Endodermal cell (in vitro differentiated cells): ENCODE results near the gene TIMP2. TPM values are rescaled to one million over a fixed set of nuclear protein-coding genes. Genes with fewer than 3 reads are reported as not detected.

Experiments
- DNase-seq: peaks from one replicate; pipeline ENCODE4 v3.0.0-alpha.2; 2017
- H3K27ac ChIP-seq: 2 replicates; pipeline ENCODE4 v1.5.1; 2013; ENCODE audit warnings: mild to moderate bottlenecking, low read depth, low read length, moderate library complexity
- H3K27me3 ChIP-seq: 2 replicates; pipeline ENCODE4 v1.6.1; 2013; ENCODE audit warnings: mild to moderate bottlenecking, low read length, moderate library complexity; ENCODE audit not compliant: insufficient read depth, control insufficient read depth, poor library complexity, severe bottlenecking
- H3K36me3 ChIP-seq: 2 replicates; pipeline ENCODE4 v1.7.0; 2013; ENCODE audit warnings: mild to moderate bottlenecking, low read length, moderate library complexity; ENCODE audit not compliant: control insufficient read depth, insufficient read depth
- H3K4me1 ChIP-seq: one replicate; pipeline ENCODE4 v1.7.0; 2013; ENCODE audit warnings: low read length; ENCODE audit not compliant: control insufficient read depth, insufficient read depth
- H3K4me3 ChIP-seq: 2 replicates; pipeline ENCODE4 v1.5.1; 2013; ENCODE audit warnings: mild to moderate bottlenecking, low read length, moderate library complexity
- H3K9ac ChIP-seq: 2 replicates; pipeline ENCODE4 v1.6.1; 2013; ENCODE audit warnings: mild to moderate bottlenecking, low read length, moderate library complexity; ENCODE audit not compliant: poor library complexity, severe bottlenecking; ENCODE audit errors: extremely low read depth
- H3K9me3 ChIP-seq: 2 replicates; pipeline ENCODE4 v1.6.1; 2013; ENCODE audit warnings: mild to moderate bottlenecking, low read length, moderate library complexity; ENCODE audit not compliant: control insufficient read depth
- H3K27ac Mint-ChIP-seq: 2 replicates; pipeline ENCODE4 v1.8.0; 2020; ENCODE audit warnings: mixed read lengths
- H3K27me3 Mint-ChIP-seq: 2 replicates; pipeline ENCODE4 v1.8.0; 2021; ENCODE audit warnings: mild to moderate bottlenecking, mixed read lengths; ENCODE audit not compliant: insufficient read depth
- H3K36me3 Mint-ChIP-seq: 2 replicates; pipeline ENCODE4 v1.8.0; 2020; ENCODE audit warnings: low read depth, mixed read lengths
- H3K4me1 Mint-ChIP-seq: 2 replicates; pipeline ENCODE4 v1.8.0; 2020; ENCODE audit warnings: mixed read lengths
- H3K4me3 Mint-ChIP-seq: 2 replicates; pipeline ENCODE4 v1.8.0; 2020; ENCODE audit warnings: mild to moderate bottlenecking, moderate library complexity, mixed read lengths
- H3K9me3 Mint-ChIP-seq: 2 replicates; pipeline ENCODE4 v1.8.0; 2020; ENCODE audit warnings: mild to moderate bottlenecking, mixed read lengths
- CTCF ChIP-seq: fragments of 200-600 bp; sonication (generic); conservative IDR thresholded peaks from 2 replicates; pipeline ENCODE4 v1.5.0; 2021; ENCODE audit warnings: antibody characterized with exemption, mild to moderate bottlenecking
- whole genome bisulfite sequencing, 2 experiments: methylation state at CpG; one replicate each; pipeline versions ENCODE4 v1.1.5 to v1.1.7; 2013; ENCODE audit warnings: missing lambda C conversion rate in 2 of 2, mixed read lengths in 1 of 2; ENCODE audit not compliant: insufficient coverage in 1 of 2, insufficient read length in 1 of 2; 5-methylcytosine and 5-hydroxymethylcytosine counted together
- total RNA-seq, 2 donors: library from RNA; stranded (reverse); fragmentation: NEBNext Ultra II Directional in 1 of 2; extraction: Animal tissue kit (Norgen Biotek cat#: 25700) in 1 of 2; gene quantifications; 2 replicates in 1 of 2; 3 replicates in 1 of 2; pipeline ENCODE4 v1.2.1, GENCODE V29; 2021

Gene TIMP2
- total RNA-seq, 2 donors from 2014 or later = 36.9 to 42.7 TPM

- DNase-seq = no peak
- WGBS, 2 experiments = 92 to 97% methylated on average over 16 to 34 of the region's 34 CpGs
- H3K4me3 ChIP-seq = no peak overlapping the region
- no peak overlapping the region for H3K4me3 Mint-ChIP-seq
- H3K4me1 ChIP-seq = no peaks in the 10 kb centered on the region
- no peaks in the 10 kb centered on the region for H3K9me3 Mint-ChIP-seq
- H3K9me3 ChIP-seq = no peaks in the 10 kb centered on the region
- TF ChIP-seq CTCF = no peak
- H3K36me3 ChIP-seq = no peaks in the 10 kb centered on the region
- H3K27ac Mint-ChIP-seq = peak overlapping the region; percentile 80
- peaks cover 5% of the 10 kb centered on the region for H3K4me1 Mint-ChIP-seq
- H3K36me3 Mint-ChIP-seq = peaks cover 8% of the 10 kb centered on the region
- H3K27me3 ChIP-seq = no peaks in the 10 kb centered on the region
- no peak overlapping the region for H3K27ac ChIP-seq
- no peak overlapping the region for H3K9ac ChIP-seq
- H3K27me3 Mint-ChIP-seq = no peaks in the 10 kb centered on the region
These were observed 28.1 kb downstream of the TIMP2 start for GRCh38 chr17:78896834-78897663.

- Histone ChIP-seq H3K4me3 (no peak overlapping the region), H3K9ac (no peak overlapping the region), H3K36me3 (no peaks in the 10 kb centered on the region), H3K27ac (no peak overlapping the region), H3K27me3 (no peaks in the 10 kb centered on the region), H3K4me1 (no peaks in the 10 kb centered on the region), H3K9me3 (no peaks in the 10 kb centered on the region)
- peaks cover 5% of the 10 kb centered on the region for H3K4me1 Mint-ChIP-seq
- DNase-seq = no peak
- H3K4me3 Mint-ChIP-seq = no peak overlapping the region
- TF ChIP-seq CTCF = no peak
- H3K27ac Mint-ChIP-seq = peak overlapping the region; percentile 80
- H3K9me3 Mint-ChIP-seq = no peaks in the 10 kb centered on the region
- WGBS, 2 experiments = 91 to 94% methylated on average over 9 to 20 of the region's 20 CpGs
- peaks cover 4% of the 10 kb centered on the region for H3K36me3 Mint-ChIP-seq
- H3K27me3 Mint-ChIP-seq = no peaks in the 10 kb centered on the region
These were observed 28.9 kb downstream of the TIMP2 start for GRCh38 chr17:78896091-78896833.

GRCh38 chr17:78895322-78895721 is 29.9 kb downstream of the TIMP2 start:
- no peak for DNase-seq
- Mint-ChIP-seq H3K4me1 (peaks cover 5% of the 10 kb centered on the region), H3K27me3 (no peaks in the 10 kb centered on the region), H3K9me3 (no peaks in the 10 kb centered on the region), H3K4me3 (no peak overlapping the region), H3K36me3 (no peaks in the 10 kb centered on the region), H3K27ac (peak overlapping the region; percentile 55)
- Histone ChIP-seq H3K9me3 (no peaks in the 10 kb centered on the region), H3K4me3 (no peak overlapping the region), H3K36me3 (no peaks in the 10 kb centered on the region), H3K4me1 (no peaks in the 10 kb centered on the region), H3K27ac (no peak overlapping the region), H3K9ac (no peak overlapping the region), H3K27me3 (no peaks in the 10 kb centered on the region)
- TF ChIP-seq CTCF = no peak
- 62 to 100% methylated on average over 4 to 5 of the region's 5 CpGs for WGBS, 2 experiments
